HepG2 (cell line): Measurements from ENCODE around the gene POFUT1. TPM values are rescaled to one million over a fixed set of nuclear protein-coding genes. Genes with fewer than 3 reads are reported as not detected.
A peak's percentile ranks its signal among the peaks of the same experiment; 100 is the strongest.

ENCODE experiments used
- ATAC-seq: fragments of 200-7000 bp; cut with Tn5 transposase; 3 replicates; pipeline ENCODE4 v1.9.1; 2020; ENCODE audit warnings: mild to moderate bottlenecking, moderate library complexity
- BruUV-seq: library from RNA; stranded (reverse); fragments of 400-500 nt; replicated peaks from 2 replicates; lab custom pipeline; 2021; lab: Mats Ljungman, UMichigan
- CTCF ChIA-PET: fragments of 300-600 bp; formaldehyde crosslinking; extraction: SDS; loops from one replicate; lab custom pipeline; 2021; ENCODE audit warnings: low total read pairs, inconsistent platforms, low intra/inter-chr PET ratio; lab: Yijun Ruan, JAX
- POLR2A ChIA-PET: fragments of 350-600 bp; sonication (Branson Sonifier 250); formaldehyde crosslinking; loops from one replicate; lab custom pipeline; 2020; ENCODE audit warnings: antibody characterized with exemption, inconsistent platforms; lab: Yijun Ruan, JAX
- DNase-seq: peaks from one replicate; pipeline ENCODE4 v3.0.0-alpha.2; 2015; ENCODE audit warnings: low spot score
- FAIRE-seq: peaks from 3 replicates; lab custom pipeline; 2011; peaks lifted over from hg19 to GRCh38; lab: Jason Lieb, UNC
- H2AFZ ChIP-seq: one replicate; pipeline ENCODE4 v1.6.1; 2011; ENCODE audit warnings: low read length, inconsistent platforms
- H3K27ac ChIP-seq: fragments of 300-600 bp; 3 replicates; pipeline ENCODE4 v1.8.0; 2011; ENCODE audit warnings: mixed run types, mild to moderate bottlenecking, mixed read lengths, low read length, inconsistent platforms; ENCODE audit not compliant: insufficient read depth; ENCODE audit errors: extremely low read length
- H3K27me3 ChIP-seq, 2 experiments: fragments of 200-600 bp in 1 of 2; 2 replicates in 1 of 2; 3 replicates in 1 of 2; pipeline versions ENCODE4 v1.6.0 to v1.8.0; 2011; ENCODE audit warnings: low read length in 2 of 2, mild to moderate bottlenecking in 2 of 2, moderate library complexity in 2 of 2, inconsistent platforms in 1 of 2; ENCODE audit not compliant: insufficient read depth in 2 of 2, control insufficient read depth in 1 of 2
- H3K36me3 ChIP-seq, 2 experiments: fragments of 200-600 bp in 1 of 2; replicated peaks in 1 of 2; 2 replicates in 1 of 2; 3 replicates in 1 of 2; pipeline versions ENCODE4 v1.5.1 to v1.8.0; 2011; ENCODE audit warnings: low read length in 2 of 2, inconsistent platforms in 1 of 2; ENCODE audit not compliant: insufficient read depth in 2 of 2, control insufficient read depth in 1 of 2
- H3K4me1 ChIP-seq: 2 replicates; pipeline ENCODE4 v1.5.1; 2012; ENCODE audit warnings: low read length, inconsistent platforms; ENCODE audit not compliant: insufficient read depth
- H3K4me2 ChIP-seq: 2 replicates; pipeline ENCODE4 v1.6.0; 2011; ENCODE audit warnings: low read depth, low read length, inconsistent platforms
- H3K4me3 ChIP-seq, 3 experiments: fragments of 200-600 bp in 1 of 3; sonication (generic), shearing (Covaris generic) in 1 of 3; replicated peaks in 1 of 3; 2 replicates each; pipeline ENCODE4 v1.5.1; 2011 to 2016; ENCODE audit warnings: low read length in 3 of 3, inconsistent platforms in 2 of 3, low read depth in 2 of 3, mild to moderate bottlenecking in 2 of 3, control low read depth in 1 of 3, mixed read lengths in 1 of 3; ENCODE audit not compliant: insufficient read depth in 1 of 3
- H3K79me2 ChIP-seq: one replicate; pipeline ENCODE4 v1.6.1; 2011; ENCODE audit warnings: low read length, inconsistent platforms; ENCODE audit not compliant: insufficient read depth
- H3K9ac ChIP-seq: 2 replicates; pipeline ENCODE4 v1.6.0; 2011; ENCODE audit warnings: mild to moderate bottlenecking, low read depth, low read length, inconsistent platforms; ENCODE audit not compliant: insufficient read depth
- H3K9me3 ChIP-seq: 2 replicates; pipeline ENCODE4 v1.5.1; 2012; ENCODE audit warnings: mild to moderate bottlenecking, low read length
- H4K20me1 ChIP-seq: 2 replicates; pipeline ENCODE4 v1.6.0; 2011; ENCODE audit warnings: inconsistent platforms, mild to moderate bottlenecking, low read length, moderate library complexity; ENCODE audit not compliant: insufficient read depth
- BORCS8-MEF2B ChIP-seq: sonication (generic); formaldehyde crosslinking; IDR thresholded peaks from 2 replicates; pipeline ENCODE4 v1.8.0; 2022; ENCODE audit warnings: mild to moderate bottlenecking, missing genetic modification reagents
- KAT7 ChIP-seq: IDR thresholded peaks from 2 replicates; pipeline ENCODE4 v1.6.1; 2018; ENCODE audit warnings: borderline replicate concordance, missing compliant biosample characterization
- KLF12 ChIP-seq: sonication (generic); formaldehyde crosslinking; IDR thresholded peaks from 2 replicates; pipeline ENCODE4 v1.4.0; 2020; ENCODE audit warnings: missing genetic modification reagents, borderline replicate concordance
- SPEN ChIP-seq: sonication (generic); formaldehyde crosslinking; IDR thresholded peaks from 2 replicates; pipeline ENCODE4 v1.5.1; 2020; ENCODE audit warnings: low read depth, mild to moderate bottlenecking, missing genetic modification reagents
- TSC22D2 ChIP-seq: sonication (generic); formaldehyde crosslinking; IDR thresholded peaks from 2 replicates; pipeline ENCODE4 v1.5.1; 2020; ENCODE audit warnings: missing genetic modification reagents, mild to moderate bottlenecking, borderline replicate concordance
- ZBTB20 ChIP-seq: sonication (generic); formaldehyde crosslinking; IDR thresholded peaks from 2 replicates; pipeline ENCODE4 v1.8.1; 2023; ENCODE audit warnings: missing genetic modification reagents, low read depth, mild to moderate bottlenecking, borderline replicate concordance
- ZBTB46 ChIP-seq: sonication (generic); formaldehyde crosslinking; IDR thresholded peaks from 2 replicates; pipeline ENCODE4 v1.4.0; 2020; ENCODE audit warnings: mild to moderate bottlenecking, missing genetic modification reagents, borderline replicate concordance
- ZNF24 ChIP-seq: fragments of 450-650 bp; IDR thresholded peaks from 2 replicates; pipeline ENCODE4 v1.6.1; 2017; ENCODE audit warnings: antibody characterized with exemption, mild to moderate bottlenecking
- ZNF256 ChIP-seq: sonication (generic); formaldehyde crosslinking; conservative IDR thresholded peaks from 2 replicates; pipeline ENCODE4 v1.4.0; 2020; ENCODE audit warnings: missing genetic modification reagents
- ZNF431 ChIP-seq: sonication (generic); formaldehyde crosslinking; IDR thresholded peaks from 2 replicates; pipeline ENCODE4 v1.9.0; 2022; ENCODE audit warnings: missing genetic modification reagents, low read depth, mild to moderate bottlenecking, borderline replicate concordance
- ZNF546 ChIP-seq: sonication (generic); formaldehyde crosslinking; conservative IDR thresholded peaks from 2 replicates; pipeline ENCODE4 v1.8.1; 2023; ENCODE audit warnings: mild to moderate bottlenecking, missing genetic modification reagents
- ZNF709 ChIP-seq: sonication (generic); formaldehyde crosslinking; IDR thresholded peaks from 2 replicates; pipeline ENCODE4 v1.5.0; 2020; ENCODE audit warnings: mild to moderate bottlenecking, missing genetic modification reagents
- ZNF724P ChIP-seq: sonication (generic); formaldehyde crosslinking; IDR thresholded peaks from 2 replicates; pipeline ENCODE4 v1.8.0; 2022; ENCODE audit warnings: missing genetic modification reagents, borderline replicate concordance
- ZNF776 ChIP-seq: sonication (generic); formaldehyde crosslinking; IDR thresholded peaks from 2 replicates; pipeline ENCODE4 v1.4.0; 2020; ENCODE audit warnings: mild to moderate bottlenecking, missing genetic modification reagents
- ZNF780A ChIP-seq: sonication (generic); formaldehyde crosslinking; IDR thresholded peaks from 2 replicates; pipeline ENCODE4 v1.8.0; 2022; ENCODE audit warnings: mild to moderate bottlenecking, missing genetic modification reagents, moderate library complexity
- WGBS: methylation state at CpG from one replicate; pipeline ENCODE4 v1.1.6; 2017; ENCODE audit warnings: low lambda C conversion rate; 5-methylcytosine and 5-hydroxymethylcytosine counted together
- in situ Hi-C: cut with HindIII; loops from 2 replicates; pipeline ENCODE4 v1.10.0; 2017; ENCODE audit warnings: low pct_unique_long_range_greater_than_20kb; ENCODE audit not compliant: extremely low pct_ligation_motif_present
- intact Hi-C: fragments of 100-400 bp; cut with micrococcal nuclease; formaldehyde crosslinking; loops from one replicate; pipeline ENCODE4 v1.10.0; 2022; ENCODE audit not compliant: unreplicated experiment
- polyA plus RNA-seq, 8 experiments: library from polyadenylated mRNA; depleted of rRNA in 3 of 8; stranded (reverse) in 7 of 8; unstranded in 1 of 8; fragments of >200 nt; fragmentation: Illumina TruSeq in 4 of 8; extraction: Trizol in 4 of 8; gene quantifications; 2 replicates each; pipeline versions ENCODE4 v1.2.1 to v1.2.3, GENCODE V29; 2011 to 2016; ENCODE audit warnings: low read depth in 4 of 8, missing spikeins in 1 of 8, mixed read lengths in 1 of 8; ENCODE audit not compliant: insufficient read depth in 1 of 8
- total RNA-seq, 5 experiments: library from RNA; depleted of rRNA; stranded (reverse); fragments of >200 nt; fragmentation: Illumina TruSeq; extraction: Trizol; gene quantifications; 2 replicates each; pipeline ENCODE4 v1.2.3, GENCODE V29; 2016; ENCODE audit warnings: low read depth in 1 of 5
- TF ChIP-seq, protein P1 (sequence below): sonication (generic); formaldehyde crosslinking; IDR thresholded peaks from 2 replicates; pipeline ENCODE4 v1.8.0; 2022; ENCODE audit warnings: missing genetic modification reagents, mild to moderate bottlenecking, borderline replicate concordance
- TF ChIP-seq, protein P2 (sequence below): sonication (generic); formaldehyde crosslinking; IDR thresholded peaks from 2 replicates; pipeline ENCODE4 v1.4.0; 2020; ENCODE audit warnings: low read depth, mild to moderate bottlenecking, missing genetic modification reagents
- TF ChIP-seq, protein P3 (sequence below): sonication (generic); formaldehyde crosslinking; IDR thresholded peaks from 2 replicates; pipeline ENCODE4 v1.4.0; 2020; ENCODE audit warnings: missing genetic modification reagents, borderline replicate concordance

The POFUT1 gene
- total and polyA plus RNA-seq, 2 of the 13 experiments (the other 11 are each of a cell fraction or from before 2014, with no cell fraction given) = 35.5 to 58.3 TPM

GRCh38 chr20:32181606-32182005 lies 26.1 kb upstream of the POFUT1 start:
- H3K79me2 ChIP-seq = no peaks in the 10 kb centered on the region
- no peak for FAIRE-seq
- 100% methylated on average over 2 of the region's 2 CpGs for WGBS
- no TSS peak for BruUV-seq
- intact Hi-C loops (no loop called here), in situ Hi-C loops (no loop called here)
- DNase-seq = no peak
- ChIA-PET CTCF (no interaction called here), POLR2A (interaction anchor here (0.6 to 1.4 kb wide), 3 partner anchors 10 to 13 kb away, joined by 3 to 5 read pairs (median 3); no protein-coding TSS in a partner anchor)
- peak overlapping the region; percentile 59 for H3K4me2 ChIP-seq
- peak overlapping the region; percentile 43 for H3K9ac ChIP-seq
- H3K27ac ChIP-seq = peak overlapping the region; percentile 75
- no peak overlapping the region for H2AFZ ChIP-seq
- H3K36me3 ChIP-seq = no peaks in the 10 kb centered on the region
- ATAC-seq = no peak
- no peaks in the 10 kb centered on the region for H3K9me3 ChIP-seq
- peak overlapping the region in 1 of 3 experiments; percentile 27; a peak in 1 of 6 replicates for H3K4me3 ChIP-seq
- no peaks in the 10 kb centered on the region for H3K27me3 ChIP-seq
- peaks cover 25% of the 10 kb centered on the region for H3K4me1 ChIP-seq
- H4K20me1 ChIP-seq = no peaks in the 10 kb centered on the region
- TF ChIP-seq TSC22D2 (CRISPR knock-in tag) (0 out of 2 replicates have a peak, but pooled peaks have one; percentile 18), ZNF431 (no peak), KAT7 (CRISPR knock-in tag) (no peak), ZNF724P (CRISPR knock-in tag) (no peak), SPEN (CRISPR knock-in tag) (0 out of 2 replicates have a peak, but pooled peaks have one; percentile 11), ZNF24 (no peak), ZNF780A (no peak), ZNF546 (CRISPR knock-in tag) (no peak), BORCS8-MEF2B (CRISPR knock-in tag) (no peak), ZNF709 (CRISPR knock-in tag) (0 out of 2 replicates have a peak, but pooled peaks have one; percentile 12), ZBTB46 (no peak), ZBTB20 (CRISPR knock-in tag) (no peak), ZNF776 (CRISPR knock-in tag) (no peak), KLF12 (no peak), ZNF256 (CRISPR knock-in tag) (no peak)
- TF ChIP-seq, protein P1, sequence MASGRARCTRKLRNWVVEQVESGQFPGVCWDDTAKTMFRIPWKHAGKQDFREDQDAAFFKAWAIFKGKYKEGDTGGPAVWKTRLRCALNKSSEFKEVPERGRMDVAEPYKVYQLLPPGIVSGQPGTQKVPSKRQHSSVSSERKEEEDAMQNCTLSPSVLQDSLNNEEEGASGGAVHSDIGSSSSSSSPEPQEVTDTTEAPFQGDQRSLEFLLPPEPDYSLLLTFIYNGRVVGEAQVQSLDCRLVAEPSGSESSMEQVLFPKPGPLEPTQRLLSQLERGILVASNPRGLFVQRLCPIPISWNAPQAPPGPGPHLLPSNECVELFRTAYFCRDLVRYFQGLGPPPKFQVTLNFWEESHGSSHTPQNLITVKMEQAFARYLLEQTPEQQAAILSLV (CRISPR knock-in tag) = no peak
- TF ChIP-seq, protein P2, sequence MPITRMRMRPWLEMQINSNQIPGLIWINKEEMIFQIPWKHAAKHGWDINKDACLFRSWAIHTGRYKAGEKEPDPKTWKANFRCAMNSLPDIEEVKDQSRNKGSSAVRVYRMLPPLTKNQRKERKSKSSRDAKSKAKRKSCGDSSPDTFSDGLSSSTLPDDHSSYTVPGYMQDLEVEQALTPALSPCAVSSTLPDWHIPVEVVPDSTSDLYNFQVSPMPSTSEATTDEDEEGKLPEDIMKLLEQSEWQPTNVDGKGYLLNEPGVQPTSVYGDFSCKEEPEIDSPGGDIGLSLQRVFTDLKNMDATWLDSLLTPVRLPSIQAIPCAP (CRISPR knock-in tag) = no peak
- TF ChIP-seq, protein P3, sequence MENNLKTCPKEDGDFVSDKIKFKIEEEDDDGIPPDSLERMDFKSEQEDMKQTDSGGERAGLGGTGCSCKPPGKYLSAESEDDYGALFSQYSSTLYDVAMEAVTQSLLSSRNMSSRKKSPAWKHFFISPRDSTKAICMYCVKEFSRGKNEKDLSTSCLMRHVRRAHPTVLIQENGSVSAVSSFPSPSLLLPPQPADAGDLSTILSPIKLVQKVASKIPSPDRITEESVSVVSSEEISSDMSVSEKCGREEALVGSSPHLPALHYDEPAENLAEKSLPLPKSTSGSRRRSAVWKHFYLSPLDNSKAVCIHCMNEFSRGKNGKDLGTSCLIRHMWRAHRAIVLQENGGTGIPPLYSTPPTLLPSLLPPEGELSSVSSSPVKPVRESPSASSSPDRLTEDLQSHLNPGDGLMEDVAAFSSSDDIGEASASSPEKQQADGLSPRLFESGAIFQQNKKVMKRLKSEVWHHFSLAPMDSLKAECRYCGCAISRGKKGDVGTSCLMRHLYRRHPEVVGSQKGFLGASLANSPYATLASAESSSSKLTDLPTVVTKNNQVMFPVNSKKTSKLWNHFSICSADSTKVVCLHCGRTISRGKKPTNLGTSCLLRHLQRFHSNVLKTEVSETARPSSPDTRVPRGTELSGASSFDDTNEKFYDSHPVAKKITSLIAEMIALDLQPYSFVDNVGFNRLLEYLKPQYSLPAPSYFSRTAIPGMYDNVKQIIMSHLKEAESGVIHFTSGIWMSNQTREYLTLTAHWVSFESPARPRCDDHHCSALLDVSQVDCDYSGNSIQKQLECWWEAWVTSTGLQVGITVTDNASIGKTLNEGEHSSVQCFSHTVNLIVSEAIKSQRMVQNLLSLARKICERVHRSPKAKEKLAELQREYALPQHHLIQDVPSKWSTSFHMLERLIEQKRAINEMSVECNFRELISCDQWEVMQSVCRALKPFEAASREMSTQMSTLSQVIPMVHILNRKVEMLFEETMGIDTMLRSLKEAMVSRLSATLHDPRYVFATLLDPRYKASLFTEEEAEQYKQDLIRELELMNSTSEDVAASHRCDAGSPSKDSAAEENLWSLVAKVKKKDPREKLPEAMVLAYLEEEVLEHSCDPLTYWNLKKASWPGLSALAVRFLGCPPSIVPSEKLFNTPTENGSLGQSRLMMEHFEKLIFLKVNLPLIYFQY (CRISPR knock-in tag) = no peak
